ENCODE data around the gene SDHC.
A peak's percentile ranks its signal among the peaks of the same experiment; 100 is the strongest.

DNA sequence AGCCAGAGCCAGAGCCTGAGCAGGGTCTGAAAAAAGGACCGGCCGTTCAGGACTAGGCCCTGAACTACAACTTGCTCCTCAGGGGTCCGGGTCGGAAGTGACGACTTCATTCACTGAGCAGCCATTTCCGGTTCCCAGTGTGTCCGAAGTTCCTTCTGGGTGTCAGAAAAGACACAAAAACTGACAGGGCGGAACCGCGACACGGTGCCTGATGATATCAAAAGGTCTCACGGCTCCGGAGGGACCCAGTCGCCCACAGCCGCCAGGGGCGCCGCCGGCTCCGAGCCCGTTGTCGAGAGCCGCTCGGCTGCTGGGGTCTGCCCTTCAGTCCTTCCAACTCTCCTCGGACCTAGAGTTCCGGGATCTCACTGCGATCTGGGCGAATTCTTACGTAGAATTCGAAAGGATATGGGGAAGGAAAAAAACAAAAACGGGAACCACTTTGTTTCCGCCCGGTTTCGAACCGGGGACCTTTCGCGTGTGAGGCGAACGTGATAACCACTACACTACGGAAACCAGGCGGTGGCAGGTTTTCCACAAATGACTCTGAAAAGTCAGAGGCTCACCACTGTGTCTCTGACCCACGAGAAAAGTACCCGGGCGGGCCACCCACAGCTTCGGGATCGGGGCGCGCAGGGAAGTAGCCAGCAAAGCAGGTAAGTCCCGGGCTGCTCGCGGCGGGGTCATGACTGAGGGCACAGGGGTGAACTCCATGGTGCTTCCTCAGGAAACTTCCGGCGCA, 85.2 kb downstream of the SDHC start:
- TF ChIP-seq, protein P1, sequence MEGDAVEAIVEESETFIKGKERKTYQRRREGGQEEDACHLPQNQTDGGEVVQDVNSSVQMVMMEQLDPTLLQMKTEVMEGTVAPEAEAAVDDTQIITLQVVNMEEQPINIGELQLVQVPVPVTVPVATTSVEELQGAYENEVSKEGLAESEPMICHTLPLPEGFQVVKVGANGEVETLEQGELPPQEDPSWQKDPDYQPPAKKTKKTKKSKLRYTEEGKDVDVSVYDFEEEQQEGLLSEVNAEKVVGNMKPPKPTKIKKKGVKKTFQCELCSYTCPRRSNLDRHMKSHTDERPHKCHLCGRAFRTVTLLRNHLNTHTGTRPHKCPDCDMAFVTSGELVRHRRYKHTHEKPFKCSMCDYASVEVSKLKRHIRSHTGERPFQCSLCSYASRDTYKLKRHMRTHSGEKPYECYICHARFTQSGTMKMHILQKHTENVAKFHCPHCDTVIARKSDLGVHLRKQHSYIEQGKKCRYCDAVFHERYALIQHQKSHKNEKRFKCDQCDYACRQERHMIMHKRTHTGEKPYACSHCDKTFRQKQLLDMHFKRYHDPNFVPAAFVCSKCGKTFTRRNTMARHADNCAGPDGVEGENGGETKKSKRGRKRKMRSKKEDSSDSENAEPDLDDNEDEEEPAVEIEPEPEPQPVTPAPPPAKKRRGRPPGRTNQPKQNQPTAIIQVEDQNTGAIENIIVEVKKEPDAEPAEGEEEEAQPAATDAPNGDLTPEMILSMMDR (conservative IDR thresholded peaks at IDR 0.05; ENCODE audit: low read length): peak; percentile 62
- no peak for TF ChIP-seq EZH2phosphoT487 (IDR thresholded peaks at IDR 0.05; ENCODE audit: borderline replicate concordance)
